ENCODE data around the gene SYT17. TPM values are rescaled to one million over a fixed set of nuclear protein-coding genes. Genes with fewer than 3 reads are reported as not detected.

SYT17 gene
- total and polyA plus RNA-seq, 8 donors: 2.0 to 11.4 (median 2.7) TPM

DNA sequence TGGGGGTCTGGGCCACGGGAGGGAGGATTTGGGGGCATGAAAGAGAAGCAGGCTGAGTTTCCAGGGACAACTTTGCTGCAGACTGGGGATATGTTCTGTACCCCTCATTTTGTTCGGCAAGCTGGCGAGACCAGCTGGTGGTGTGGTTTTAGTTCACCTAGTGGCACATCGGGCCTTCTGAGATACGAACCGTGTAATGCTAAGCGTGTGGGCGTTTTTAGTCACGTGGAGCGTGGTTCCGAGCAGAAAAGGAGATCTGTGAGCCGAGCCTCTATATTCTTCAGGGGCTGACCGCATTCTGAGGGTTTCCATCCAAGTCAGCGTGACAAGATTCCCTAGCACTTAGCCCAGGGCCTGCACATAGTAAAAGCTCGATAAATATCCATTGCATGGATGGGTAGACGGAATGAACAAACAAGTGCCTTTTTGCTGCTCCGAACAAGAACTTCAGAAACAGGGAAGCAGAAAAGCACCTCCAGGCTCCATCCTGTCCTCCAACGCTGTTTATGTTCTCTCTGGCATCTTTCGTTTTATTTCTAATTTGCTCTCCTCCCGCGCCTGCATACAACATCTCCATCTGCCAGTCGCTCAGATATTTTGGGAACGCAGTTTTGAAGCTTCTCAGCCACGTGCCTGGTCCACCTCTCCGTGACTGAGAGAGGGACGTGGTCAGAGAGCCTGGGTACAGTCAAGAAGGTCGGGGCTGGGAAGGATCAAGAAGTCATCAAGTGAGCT is 5.8 kb downstream of the SYT17 start:
- no peak for FAIRE-seq
- no peaks in the 10 kb centered on the region for H3K9me3 ChIP-seq
- DNase-seq: no peak
- WGBS, 2 donors: 78 to 92% methylated on average over 27 of the region's 27 CpGs
- H3K36me3 ChIP-seq: no peaks in the 10 kb centered on the region
- H3K4me1 ChIP-seq: no peaks in the 10 kb centered on the region
- no peaks in the 10 kb centered on the region for H3K27me3 ChIP-seq
- intact Hi-C loops (cut with DNase I): loop anchor here in 1 of 3 donors (10.0 kb wide), 1 partner anchor 201 kb away; no protein-coding TSS in a partner anchor
- H3K27ac ChIP-seq: no peak overlapping the region
- no peak for ATAC-seq
- no peak overlapping the region for H3K4me3 ChIP-seq
- TF ChIP-seq, protein P1, sequence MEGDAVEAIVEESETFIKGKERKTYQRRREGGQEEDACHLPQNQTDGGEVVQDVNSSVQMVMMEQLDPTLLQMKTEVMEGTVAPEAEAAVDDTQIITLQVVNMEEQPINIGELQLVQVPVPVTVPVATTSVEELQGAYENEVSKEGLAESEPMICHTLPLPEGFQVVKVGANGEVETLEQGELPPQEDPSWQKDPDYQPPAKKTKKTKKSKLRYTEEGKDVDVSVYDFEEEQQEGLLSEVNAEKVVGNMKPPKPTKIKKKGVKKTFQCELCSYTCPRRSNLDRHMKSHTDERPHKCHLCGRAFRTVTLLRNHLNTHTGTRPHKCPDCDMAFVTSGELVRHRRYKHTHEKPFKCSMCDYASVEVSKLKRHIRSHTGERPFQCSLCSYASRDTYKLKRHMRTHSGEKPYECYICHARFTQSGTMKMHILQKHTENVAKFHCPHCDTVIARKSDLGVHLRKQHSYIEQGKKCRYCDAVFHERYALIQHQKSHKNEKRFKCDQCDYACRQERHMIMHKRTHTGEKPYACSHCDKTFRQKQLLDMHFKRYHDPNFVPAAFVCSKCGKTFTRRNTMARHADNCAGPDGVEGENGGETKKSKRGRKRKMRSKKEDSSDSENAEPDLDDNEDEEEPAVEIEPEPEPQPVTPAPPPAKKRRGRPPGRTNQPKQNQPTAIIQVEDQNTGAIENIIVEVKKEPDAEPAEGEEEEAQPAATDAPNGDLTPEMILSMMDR (IDR thresholded peaks at IDR 0.05): no peak

DNA sequence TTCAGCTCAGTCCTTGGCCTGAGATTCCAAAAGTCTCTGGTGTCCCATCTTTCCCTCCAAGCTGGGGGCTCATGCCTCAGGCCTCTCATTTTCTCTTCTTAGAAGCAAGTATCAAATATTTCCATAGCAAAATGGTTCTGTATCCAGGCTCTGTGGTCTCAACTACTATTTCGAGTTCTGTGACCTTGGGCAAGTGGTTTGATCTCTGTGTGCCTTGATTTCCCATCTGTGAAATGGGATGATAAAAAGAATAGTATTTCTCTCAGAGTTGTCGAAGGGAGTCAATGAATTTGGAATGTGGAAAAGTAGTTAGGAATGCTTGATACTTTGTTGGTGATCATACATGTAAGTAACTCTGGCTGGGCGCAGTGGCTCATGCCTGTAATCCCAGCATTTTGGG is 6.4 kb downstream of the SYT17 start:
- Histone ChIP-seq H3K36me3 (no peaks in the 10 kb centered on the region), H3K27ac (no peak overlapping the region), H3K27me3 (no peaks in the 10 kb centered on the region), H3K4me3 (no peak overlapping the region), H3K9me3 (no peaks in the 10 kb centered on the region), H3K4me1 (no peaks in the 10 kb centered on the region)
- TF ChIP-seq, protein P1 (IDR thresholded peaks at IDR 0.05): no peak
- no peak for FAIRE-seq
- intact Hi-C loops (cut with DNase I): loop anchor here in 1 of 3 donors (10.0 kb wide), 1 partner anchor 200 kb away; no protein-coding TSS in a partner anchor
- ATAC-seq: no peak
- WGBS, 2 donors: 77 to 92% methylated on average over 3 of the region's 3 CpGs
- no peak for DNase-seq

DNA sequence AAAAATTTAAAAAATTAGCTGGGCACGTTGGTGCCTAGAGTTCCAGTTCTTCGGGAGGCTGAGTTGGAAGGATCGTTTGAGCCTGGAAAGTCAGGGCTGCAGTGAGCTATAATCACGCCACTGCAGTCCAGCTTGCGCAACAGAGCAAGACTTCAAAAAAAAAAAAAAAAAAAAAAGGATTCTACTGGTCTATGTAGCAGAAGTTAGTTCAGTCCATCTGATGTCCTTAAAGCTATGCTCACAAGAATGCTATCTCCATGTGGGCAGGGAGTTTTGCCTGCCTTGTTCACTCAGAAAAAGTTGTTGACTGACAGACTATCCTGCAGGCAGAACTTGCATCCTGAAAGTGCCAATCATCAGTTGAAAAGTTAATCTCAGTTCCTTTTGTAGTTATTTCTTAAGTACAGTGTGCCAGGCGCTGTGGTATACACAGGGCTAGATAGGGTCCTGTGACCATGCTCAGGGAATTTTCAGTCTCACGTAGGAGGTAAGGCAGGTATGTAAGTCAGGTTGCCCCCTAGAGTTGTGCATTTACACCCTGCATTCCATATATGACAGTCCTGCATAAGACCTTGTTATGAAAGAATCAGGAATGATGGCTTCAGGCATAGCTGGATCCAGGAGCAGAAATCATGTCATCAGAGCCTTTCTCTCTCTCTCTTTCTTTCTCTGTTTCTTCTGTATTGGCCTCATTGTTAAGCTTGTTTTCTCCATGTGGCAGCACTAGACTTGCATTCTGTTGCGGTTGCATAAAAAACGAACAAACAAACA is 7.6 kb downstream of the SYT17 start:
- ATAC-seq (peak in 2 of 4 donors; percentile 23 to 25), DNase-seq (no peak), FAIRE-seq (no peak)
- no peaks in the 10 kb centered on the region for H3K9me3 ChIP-seq
- intact Hi-C loops (cut with DNase I): loop anchor here in 1 of 3 donors (10.0 kb wide), 1 partner anchor 199 kb away; no protein-coding TSS in a partner anchor
- 68 to 82% methylated on average over 9 of the region's 9 CpGs for WGBS, 2 donors
- no peaks in the 10 kb centered on the region for H3K4me1 ChIP-seq
- no peaks in the 10 kb centered on the region for H3K36me3 ChIP-seq
- no peak overlapping the region for H3K27ac ChIP-seq
- no peak overlapping the region for H3K4me3 ChIP-seq
- H3K27me3 ChIP-seq: no peaks in the 10 kb centered on the region
- TF ChIP-seq, protein P1 (IDR thresholded peaks at IDR 0.05): no peak

DNA sequence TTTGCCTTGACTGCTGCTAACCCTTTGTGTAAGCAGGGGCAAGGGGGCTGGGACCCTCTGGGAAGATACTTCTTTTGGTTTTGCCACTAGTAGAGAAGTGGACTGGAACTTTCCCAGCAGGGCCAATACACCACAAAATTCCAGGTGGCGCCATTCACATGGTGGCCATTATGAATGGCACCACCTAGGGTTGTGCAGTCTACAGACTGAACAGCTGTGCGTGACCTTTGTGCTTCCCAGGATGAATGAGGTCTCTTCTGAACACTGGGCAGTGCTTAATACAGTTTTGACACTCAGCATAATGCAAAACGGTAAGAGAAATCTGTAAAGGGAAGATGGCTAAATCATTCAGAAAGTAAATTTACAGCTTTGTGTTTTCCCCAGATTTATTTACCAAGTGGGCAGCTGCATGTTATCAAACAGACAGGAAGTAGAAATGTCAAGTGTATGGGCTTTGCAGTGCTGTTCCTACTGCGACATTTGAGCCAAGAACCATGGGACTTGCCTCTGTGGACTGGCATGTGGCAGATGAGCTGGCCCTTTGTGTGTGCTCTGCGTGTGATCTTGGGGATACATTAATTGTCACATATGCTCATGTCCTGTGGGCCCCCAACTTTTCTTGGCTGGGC is 9.2 kb downstream of the SYT17 start:
- intact Hi-C loops (cut with DNase I): loop anchor here in 1 of 3 donors (10.0 kb wide), 1 partner anchor 198 kb away; no protein-coding TSS in a partner anchor
- H3K9me3 ChIP-seq: no peaks in the 10 kb centered on the region
- no peaks in the 10 kb centered on the region for H3K36me3 ChIP-seq
- no peak overlapping the region for H3K4me3 ChIP-seq
- TF ChIP-seq, protein P1 (IDR thresholded peaks at IDR 0.05): no peak
- WGBS, 2 donors: 68 to 74% methylated on average over 5 of the region's 5 CpGs
- H3K4me1 ChIP-seq: no peaks in the 10 kb centered on the region
- no peak overlapping the region for H3K27ac ChIP-seq
- no peak for FAIRE-seq
- no peak for ATAC-seq
- H3K27me3 ChIP-seq: no peaks in the 10 kb centered on the region
- no peak for DNase-seq

Measured in pancreas (tissue), 10 donors.